ENCODE results near the gene ARHGAP22.

Gene ARHGAP22

GRCh38 chr10:48477616-48478015 is 127.3 kb downstream of the ARHGAP22 start:
- no peak for DNase-seq (ENCODE audit: low read depth)

DNA sequence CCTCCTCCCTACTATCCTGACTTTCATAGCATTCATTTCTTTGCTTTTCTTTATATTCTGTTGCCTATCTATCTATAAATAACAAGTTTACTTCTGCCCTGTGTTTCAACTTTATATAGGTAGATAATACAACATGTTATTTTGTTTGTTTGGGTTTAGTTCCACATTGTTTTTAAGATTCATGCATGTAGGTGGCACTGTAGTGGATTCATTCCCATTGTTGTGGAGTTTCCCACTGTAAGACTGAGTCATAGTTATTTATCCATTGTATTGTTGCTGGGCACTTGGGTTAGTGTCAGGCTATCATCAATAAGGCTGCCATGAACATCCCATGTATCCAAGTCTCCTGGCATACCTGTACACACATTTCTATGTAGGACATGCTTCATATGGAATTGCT is 127.7 kb downstream of the ARHGAP22 start:
- no peak for DNase-seq (ENCODE audit: low read depth)

DNA sequence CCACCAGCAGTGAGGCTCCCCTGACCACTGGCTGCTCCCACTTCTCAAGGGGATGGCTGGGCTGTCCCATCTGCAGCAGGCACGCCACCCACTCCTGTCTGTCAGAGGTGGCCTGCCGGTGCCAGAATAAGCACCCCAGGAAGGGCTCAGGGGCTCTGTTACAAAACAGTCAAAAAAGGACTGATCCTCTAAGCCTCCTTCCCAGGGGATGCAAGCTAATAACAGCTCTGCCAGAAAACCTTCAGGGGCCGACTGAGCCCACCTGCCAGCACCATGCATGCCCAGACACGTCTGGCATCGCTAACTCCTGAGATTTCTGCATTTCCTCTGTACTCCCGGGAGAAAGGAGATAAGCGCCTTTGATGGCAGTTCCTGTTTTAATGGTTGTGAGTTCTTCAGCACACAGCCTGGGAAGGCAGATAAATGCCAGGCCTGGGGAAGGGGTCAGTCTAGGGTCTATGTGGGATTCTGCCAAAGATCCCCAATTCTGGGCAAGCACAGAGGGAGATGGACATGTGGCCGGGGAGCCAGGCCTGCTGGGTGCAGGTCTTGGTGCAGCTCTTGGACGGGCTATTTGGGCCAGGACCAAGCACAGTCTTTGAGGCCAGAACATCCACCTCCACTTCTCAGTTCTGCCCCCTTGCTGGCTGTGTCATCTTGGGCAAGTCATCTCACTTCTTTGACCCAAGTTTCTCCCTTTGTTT is 128.4 kb downstream of the ARHGAP22 start:
- no peak for DNase-seq (ENCODE audit: low read depth)

GRCh38 chr10:48475943-48476278 is 129.0 kb downstream of the ARHGAP22 start:
- DNase-seq (ENCODE audit: low read depth), result no peak

DNA sequence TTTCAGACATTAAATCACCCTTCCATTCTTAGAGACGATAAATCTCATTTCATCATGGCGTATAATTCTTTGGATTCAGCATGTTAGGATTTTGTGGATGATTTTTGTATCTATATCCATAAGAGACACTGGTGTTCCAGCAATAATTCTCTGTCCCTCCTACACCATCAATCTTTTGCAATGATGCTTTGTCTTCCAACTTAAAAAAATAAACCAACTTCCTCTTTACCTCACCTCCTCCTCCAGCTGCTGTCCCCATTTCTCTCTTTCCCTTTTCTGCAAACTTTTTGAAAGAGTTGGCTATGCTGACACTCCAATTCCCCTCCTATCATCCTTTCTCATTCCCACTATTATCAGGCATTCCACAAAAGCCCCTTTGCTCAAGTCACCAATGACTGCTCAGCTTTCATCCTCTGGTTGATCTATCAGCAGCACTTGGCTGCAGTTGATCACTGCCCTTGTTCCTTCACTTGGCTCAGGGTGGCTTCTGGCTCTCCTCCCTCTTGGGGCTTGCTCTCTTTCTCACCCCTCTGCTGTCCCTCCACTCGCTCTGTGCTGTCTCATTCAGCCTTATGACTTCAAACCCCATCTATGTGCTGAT is 130.0 kb downstream of the ARHGAP22 start:
- DNase-seq (ENCODE audit: low read depth), result no peak

DNA sequence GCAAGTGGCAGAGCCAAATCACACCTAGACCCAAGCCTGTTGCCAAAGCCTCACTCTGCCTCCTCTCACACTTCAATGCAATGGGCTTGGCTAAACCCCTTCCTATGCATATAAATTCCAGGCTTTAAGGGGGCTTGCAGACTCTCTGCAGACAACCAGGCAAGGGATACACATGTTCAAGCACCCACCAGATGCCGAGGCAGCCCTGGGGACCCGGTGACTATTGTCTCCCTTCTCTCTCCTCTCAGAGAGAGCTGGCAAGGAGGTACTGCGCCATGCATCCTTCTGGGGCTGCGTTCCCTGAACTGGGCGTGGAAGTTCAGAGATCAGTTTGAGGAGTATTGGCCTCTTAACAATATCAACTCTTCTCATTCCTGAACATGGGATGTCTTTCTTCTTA is 131.2 kb downstream of the ARHGAP22 start:
- DNase-seq (ENCODE audit: low read depth), result no peak

DNA sequence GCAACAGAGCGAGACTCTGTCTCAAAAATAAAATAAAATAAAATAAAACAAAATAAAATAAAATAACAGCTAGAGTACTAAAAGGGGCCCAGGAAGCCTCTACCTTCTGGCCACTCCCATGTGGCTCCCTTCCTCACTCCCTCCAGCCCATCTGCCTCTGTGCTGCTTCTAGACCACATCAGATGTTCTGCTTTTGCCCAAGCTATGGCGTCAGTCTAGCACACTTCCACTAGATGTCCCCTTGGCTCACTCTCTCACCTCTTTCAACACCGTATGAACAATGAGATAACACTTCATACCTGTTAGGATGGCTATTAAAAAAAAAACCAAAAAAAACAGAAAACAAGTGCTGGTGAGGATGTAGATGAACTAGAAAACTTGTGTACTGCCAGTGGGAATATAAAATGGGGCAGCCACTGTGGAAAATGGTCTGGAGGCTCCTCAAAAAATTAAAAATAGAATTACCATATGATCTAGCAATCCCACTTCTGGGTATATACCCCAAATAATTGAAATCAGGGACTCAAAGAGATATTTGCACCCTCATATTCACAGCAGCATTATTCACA is 132.3 kb downstream of the ARHGAP22 start:
- DNase-seq (ENCODE audit: low read depth), result no peak

GRCh38 chr10:48470893-48471805 is 133.7 kb downstream of the ARHGAP22 start:
- DNase-seq (ENCODE audit: low read depth), result no peak

GRCh38 chr10:48470115-48470892 is 134.6 kb downstream of the ARHGAP22 start:
- DNase-seq (ENCODE audit: low read depth), result peak; percentile 74

GRCh38 chr10:48469516-48470020 is 135.3 kb downstream of the ARHGAP22 start:
- no peak for DNase-seq (ENCODE audit: low read depth)

- DNase-seq (ENCODE audit: low read depth), result no peak
These were observed 135.9 kb downstream of the ARHGAP22 start for GRCh38 chr10:48468866-48469511.

- DNase-seq (ENCODE audit: low read depth), result peak; percentile 97
These were observed 136.6 kb downstream of the ARHGAP22 start for GRCh38 chr10:48468130-48468790.

DNA sequence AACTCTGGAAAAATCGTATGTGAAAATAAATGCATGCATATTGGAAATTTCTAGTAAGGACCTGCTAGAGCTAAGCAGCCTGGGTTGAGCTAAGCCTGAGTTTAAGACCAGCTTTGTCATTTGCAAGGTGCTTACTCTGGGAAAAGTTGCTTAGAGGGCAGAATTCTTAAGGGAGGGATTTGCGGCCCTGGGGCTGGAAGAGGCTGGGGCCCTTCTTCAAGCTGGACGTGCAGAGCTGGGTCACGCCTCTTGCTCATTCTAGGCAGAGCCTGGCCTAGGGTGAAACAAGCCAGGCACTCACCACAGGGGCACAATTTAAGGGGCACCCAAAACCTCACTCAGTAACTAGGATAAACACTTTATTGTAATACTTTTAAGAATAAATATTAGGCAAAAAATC is 137.2 kb downstream of the ARHGAP22 start:
- DNase-seq (ENCODE audit: low read depth), result no peak

- no peak for DNase-seq (ENCODE audit: low read depth)
These were observed 138.1 kb downstream of the ARHGAP22 start for GRCh38 chr10:48466611-48467240.

DNA sequence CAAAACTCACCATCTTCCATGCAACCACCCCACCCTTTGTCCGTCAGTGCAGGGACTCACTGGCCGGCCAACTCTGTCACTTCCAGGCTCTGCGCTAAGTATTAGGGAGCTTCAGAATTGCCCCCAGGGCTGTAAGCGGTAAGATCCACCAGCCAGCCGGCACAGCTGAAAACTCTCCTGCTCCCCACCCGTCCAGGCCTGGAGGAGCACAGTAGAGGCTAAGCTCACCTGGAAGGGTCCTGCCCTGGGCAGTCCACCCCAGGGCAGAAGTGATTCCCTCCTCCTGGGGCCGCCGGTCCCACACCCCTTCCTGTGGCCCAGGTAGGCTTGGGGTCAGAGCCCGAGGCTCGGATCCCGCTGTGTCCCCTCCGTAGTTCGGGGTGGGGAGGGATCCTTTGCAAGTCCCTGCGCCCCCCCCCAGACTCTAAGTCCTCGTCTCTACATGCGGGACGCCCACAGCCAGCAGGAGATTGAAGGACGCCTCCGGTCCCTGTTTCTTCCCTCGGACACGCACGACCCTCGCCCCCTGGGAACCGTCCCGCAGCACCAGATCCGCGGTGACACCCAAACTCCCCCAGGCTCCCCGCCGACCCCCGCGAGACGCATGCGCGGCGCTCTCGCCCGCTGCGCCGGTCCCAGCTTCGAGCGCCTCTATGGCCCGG is 138.9 kb downstream of the ARHGAP22 start:
- no peak for DNase-seq (ENCODE audit: low read depth)

- DNase-seq (ENCODE audit: low read depth), result no peak
These were observed 139.8 kb downstream of the ARHGAP22 start for GRCh38 chr10:48464871-48465736.

GRCh38 chr10:48464121-48464870 is 140.6 kb downstream of the ARHGAP22 start:
- no peak for DNase-seq (ENCODE audit: low read depth)
